Coronary artery (tissue), 2 donors: ENCODE measurements around the gene NAPA.
A peak's percentile ranks its signal among the peaks of the same experiment; 100 is the strongest.

Source experiments
- DNase-seq: peaks from one replicate; pipeline ENCODE4 v3.0.0-alpha.2; 2017; ENCODE audit warnings: low spot score
- H3K27ac ChIP-seq, 2 donors: fragments of 200-600 bp; sonication (generic); one replicate each; pipeline ENCODE4 v1.5.1; 2016 to 2019
- H3K4me3 ChIP-seq: fragments of 200-600 bp; sonication (generic); 2 replicates; pipeline ENCODE4 v1.5.1; 2016; ENCODE audit warnings: mild to moderate bottlenecking, moderate library complexity
- CTCF ChIP-seq: fragments of 200-600 bp; sonication (generic); IDR thresholded peaks from one replicate; pipeline ENCODE4 v1.5.1; 2019; ENCODE audit warnings: antibody characterized with exemption

Gene NAPA

DNA sequence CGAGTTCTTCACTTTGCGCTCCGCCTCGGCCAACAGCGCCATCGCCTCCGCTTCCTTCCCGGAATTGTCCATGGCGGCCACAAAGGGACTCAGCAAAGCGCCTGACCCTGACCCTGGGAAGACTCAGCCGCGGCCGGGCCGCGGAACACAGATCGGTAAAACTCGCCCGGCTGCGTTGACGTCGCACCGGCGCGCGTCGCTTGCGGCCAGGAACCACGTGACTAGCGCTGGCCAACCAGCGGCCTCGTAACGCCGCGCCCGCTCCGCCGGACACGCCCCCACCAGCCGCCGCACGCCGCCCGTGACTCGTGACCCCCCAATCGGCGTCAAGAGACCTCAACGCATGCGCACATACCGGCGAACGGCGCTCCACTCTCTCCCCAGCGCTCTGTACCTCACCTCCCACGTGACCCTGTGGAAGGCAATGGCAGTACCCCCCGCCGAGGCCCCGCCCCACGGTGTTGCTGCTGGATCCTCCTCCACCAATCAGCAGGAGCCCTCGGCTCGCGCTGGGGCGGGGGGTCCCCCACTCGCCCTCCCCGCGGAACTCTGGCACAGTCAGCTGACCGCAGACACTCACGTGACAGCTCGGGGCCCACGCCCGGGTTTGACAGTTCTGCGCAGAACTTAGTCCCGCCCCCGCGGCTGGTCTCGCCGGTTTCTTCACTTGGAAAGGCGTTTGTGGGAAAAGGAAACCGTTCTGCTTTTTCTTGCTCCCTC, at the start of gene NAPA:
TSS of gene NAPA (minus strand) at position 195 of the 720 bp plus-strand sequence. CDS start at position 72, 123 bp downstream.
- Histone ChIP-seq H3K27ac (peak within 1 kb of the TSS; percentile 89 to 94), H3K4me3 (peak within 1 kb of the TSS; percentile 84)
- TF ChIP-seq CTCF: no peak
- peak; percentile 100 for DNase-seq

DNA sequence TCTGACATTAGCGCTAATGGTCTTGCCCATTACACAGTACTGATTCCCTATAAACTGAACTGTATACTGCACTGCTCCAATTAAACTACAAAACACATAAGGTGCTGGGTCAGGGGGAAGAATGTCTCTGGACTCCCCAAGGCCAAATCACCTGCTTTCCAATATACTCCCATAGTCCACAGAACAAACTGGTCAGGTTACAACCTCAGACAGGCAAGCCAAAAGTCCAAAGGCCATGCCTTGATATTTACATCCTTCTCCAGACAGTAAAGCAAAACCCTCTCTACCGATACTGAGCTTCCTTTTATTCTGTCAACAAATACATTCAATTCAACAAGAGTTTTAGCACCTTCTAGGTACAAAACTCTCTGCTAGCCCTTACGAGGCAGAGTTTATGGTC, 49.2 kb upstream of the NAPA start:
- DNase-seq: no peak
- TF ChIP-seq CTCF: no peak
- Histone ChIP-seq H3K4me3 (no peak overlapping the region), H3K27ac (no peak overlapping the region)

- DNase-seq: no peak
- no peak for TF ChIP-seq CTCF
- H3K4me3 ChIP-seq: no peak overlapping the region
- H3K27ac ChIP-seq: no peak overlapping the region
These were observed 46.7 kb upstream of the NAPA start for GRCh38 chr19:47561440-47562057.

GRCh38 chr19:47560999-47561398, 46.1 kb upstream of the NAPA start:
- no peak overlapping the region for H3K4me3 ChIP-seq
- H3K27ac ChIP-seq: no peak overlapping the region
- no peak for TF ChIP-seq CTCF
- DNase-seq: no peak

- TF ChIP-seq CTCF: no peak
- DNase-seq: no peak
- Histone ChIP-seq H3K4me3 (no peak overlapping the region), H3K27ac (no peak overlapping the region)
These were observed 35.3 kb upstream of the NAPA start for GRCh38 chr19:47550129-47550528.

GRCh38 chr19:47549261-47549862, 34.5 kb upstream of the NAPA start:
- no peak for TF ChIP-seq CTCF
- Histone ChIP-seq H3K27ac (no peak overlapping the region), H3K4me3 (no peak overlapping the region)
- no peak for DNase-seq
